IMR-90 (cell line): ENCODE measurements around the gene PPP1R3E. TPM values are rescaled to one million over a fixed set of nuclear protein-coding genes. Genes with fewer than 3 reads are reported as not detected.

Experiments
- ATAC-seq: fragments of 200-7000 bp; cut with Tn5 transposase; 2 replicates; pipeline ENCODE4 v1.9.1; 2020; ENCODE audit warnings: low read depth, mild to moderate bottlenecking, moderate library complexity
- BruUV-seq: library from RNA; stranded (reverse); fragments of 400-500 nt; replicated peaks from 2 replicates; lab custom pipeline; 2021; lab: Mats Ljungman, UMichigan
- CTCF ChIA-PET: fragments of 300-600 bp; formaldehyde crosslinking; extraction: SDS; loops from one replicate; lab custom pipeline; 2021; ENCODE audit warnings: antibody characterized with exemption; lab: Yijun Ruan, JAX
- POLR2A ChIA-PET: fragments of 300-600 bp; sonication (Branson Sonifier 250); formaldehyde crosslinking; loops from one replicate; lab custom pipeline; 2022; ENCODE audit warnings: antibody characterized with exemption; ENCODE audit not compliant: unreplicated experiment; lab: Charles Lee
- DNase-seq: peaks from one replicate; pipeline ENCODE4 v3.0.0; 2013
- H2AFZ ChIP-seq: replicated peaks from 2 replicates; pipeline ENCODE3; 2013; ENCODE audit warnings: low read length, mild to moderate bottlenecking; ENCODE audit not compliant: poor library complexity
- H2AK5ac ChIP-seq: 2 replicates; pipeline ENCODE4 v1.6.1; 2013; ENCODE audit warnings: low read depth, low read length, inconsistent platforms
- H2AK9ac ChIP-seq: replicated peaks from 2 replicates; pipeline ENCODE3; 2013; ENCODE audit warnings: mild to moderate bottlenecking, low read depth, low read length, moderate library complexity; ENCODE audit not compliant: poor library complexity
- H2BK120ac ChIP-seq: 2 replicates; pipeline ENCODE4 v1.6.1; 2013; ENCODE audit warnings: low read depth, low read length, inconsistent platforms
- H2BK15ac ChIP-seq: 3 replicates; pipeline ENCODE4 v1.6.1; 2013; ENCODE audit warnings: low read depth, low read length, inconsistent platforms
- H2BK20ac ChIP-seq: 2 replicates; pipeline ENCODE4 v1.6.1; 2013; ENCODE audit warnings: low read depth, mild to moderate bottlenecking, inconsistent platforms, low read length, moderate library complexity
- H2BK5ac ChIP-seq: 2 replicates; pipeline ENCODE4 v1.6.1; 2013; ENCODE audit warnings: mild to moderate bottlenecking, low read depth, low read length, inconsistent platforms; ENCODE audit not compliant: poor library complexity, severe bottlenecking
- H3K14ac ChIP-seq: replicated peaks from 2 replicates; pipeline ENCODE4 v1.6.1; 2013; ENCODE audit warnings: low read depth, low read length, inconsistent platforms
- H3K18ac ChIP-seq: 2 replicates; pipeline ENCODE4 v1.6.1; 2013; ENCODE audit warnings: low read depth, low read length, control low read depth
- H3K23ac ChIP-seq: 2 replicates; pipeline ENCODE4 v1.6.1; 2013; ENCODE audit warnings: low read depth, low read length, inconsistent platforms
- H3K27ac ChIP-seq: 2 replicates; pipeline ENCODE4 v1.5.1; 2013; ENCODE audit warnings: mild to moderate bottlenecking, control low read depth, low read length; ENCODE audit not compliant: insufficient read depth
- H3K27me3 ChIP-seq: 2 replicates; pipeline ENCODE4 v1.6.1; 2013; ENCODE audit warnings: low read length; ENCODE audit not compliant: control insufficient read depth, insufficient read depth
- H3K36me3 ChIP-seq: 2 replicates; pipeline ENCODE4 v1.6.1; 2013; ENCODE audit warnings: low read length, mixed read lengths; ENCODE audit not compliant: control insufficient read depth, insufficient read depth
- H3K4ac ChIP-seq: 2 replicates; pipeline ENCODE4 v1.6.1; 2013; ENCODE audit warnings: low read depth, low read length, inconsistent platforms
- H3K4me1 ChIP-seq: 2 replicates; pipeline ENCODE4 v1.6.1; 2013; ENCODE audit warnings: low read length, mixed read lengths; ENCODE audit not compliant: control insufficient read depth, insufficient read depth
- H3K4me2 ChIP-seq: 2 replicates; pipeline ENCODE4 v1.6.1; 2013; ENCODE audit warnings: low read depth, mild to moderate bottlenecking, control low read depth, low read length, moderate library complexity
- H3K4me3 ChIP-seq: 2 replicates; pipeline ENCODE4 v1.5.1; 2013; ENCODE audit warnings: low read depth, mild to moderate bottlenecking, control low read depth, low read length, moderate library complexity; ENCODE audit not compliant: insufficient read depth
- H3K56ac ChIP-seq: 2 replicates; pipeline ENCODE4 v1.6.1; 2013; ENCODE audit warnings: low read length, inconsistent platforms; ENCODE audit not compliant: insufficient read depth; ENCODE audit errors: extremely low read depth
- H3K79me1 ChIP-seq, 2 experiments: 2 replicates each; pipeline ENCODE4 v1.6.1; 2013; ENCODE audit warnings: low read length in 2 of 2, inconsistent platforms in 1 of 2, low read depth in 1 of 2
- H3K9ac ChIP-seq: 2 replicates; pipeline ENCODE4 v1.6.1; 2013; ENCODE audit warnings: low read depth, low read length, control low read depth
- H3K9me1 ChIP-seq: 2 replicates; pipeline ENCODE4 v1.6.1; 2013; ENCODE audit warnings: low read length, inconsistent platforms; ENCODE audit not compliant: insufficient read depth
- H3K9me3 ChIP-seq: 2 replicates; pipeline ENCODE4 v1.6.1; 2013; ENCODE audit warnings: low read length; ENCODE audit not compliant: control insufficient read depth, insufficient read depth
- H4K20me1 ChIP-seq: 2 replicates; pipeline ENCODE4 v1.6.1; 2013; ENCODE audit warnings: low read length, inconsistent platforms; ENCODE audit not compliant: insufficient read depth
- H4K5ac ChIP-seq: 2 replicates; pipeline ENCODE4 v1.6.1; 2013; ENCODE audit warnings: mild to moderate bottlenecking, low read depth, low read length, control low read depth
- H4K8ac ChIP-seq, 2 experiments: 2 replicates each; pipeline ENCODE4 v1.6.1; 2013; ENCODE audit warnings: low read depth in 2 of 2, low read length in 2 of 2, control low read depth in 1 of 2, inconsistent platforms in 1 of 2
- H4K91ac ChIP-seq: 2 replicates; pipeline ENCODE4 v1.6.1; 2013; ENCODE audit warnings: low read depth, low read length, inconsistent platforms; ENCODE audit not compliant: insufficient read depth
- BHLHE40 ChIP-seq: fragments of 150-350 bp; IDR thresholded peaks from 2 replicates; pipeline ENCODE4 v1.6.1; 2016; ENCODE audit warnings: mild to moderate bottlenecking, low read depth, low read length
- CHD1 ChIP-seq: IDR thresholded peaks from 2 replicates; pipeline ENCODE4 v1.6.1; 2012; ENCODE audit warnings: low read depth, low read length, improper control_type of control experiment
- FOS ChIP-seq: fragments of 150-350 bp; IDR thresholded peaks from 2 replicates; pipeline ENCODE4 v1.6.1; 2016; ENCODE audit warnings: low read depth, low read length
- NFE2L2 ChIP-seq: fragments of 150-350 bp; IDR thresholded peaks from 2 replicates; pipeline ENCODE4 v1.6.1; 2016; ENCODE audit warnings: low read depth, mild to moderate bottlenecking, low read length
- POLR2A ChIP-seq: IDR thresholded peaks from 2 replicates; pipeline ENCODE4 v1.6.1; 2012; ENCODE audit warnings: mild to moderate bottlenecking, low read depth, low read length
- RAD21 ChIP-seq: IDR thresholded peaks from 2 replicates; pipeline ENCODE4 v1.6.1; 2012; ENCODE audit warnings: low read length, improper control_type of control experiment
- RCOR1 ChIP-seq: IDR thresholded peaks from 2 replicates; pipeline ENCODE4 v1.6.1; 2012; ENCODE audit warnings: mild to moderate bottlenecking, low read length, improper control_type of control experiment; ENCODE audit not compliant: insufficient replicate concordance
- WGBS, 2 experiments: methylation state at CpG; one replicate each; pipeline versions ENCODE4 v1.1.5 to v1.1.7; 2013; ENCODE audit warnings: missing lambda C conversion rate in 2 of 2; ENCODE audit not compliant: insufficient read length in 1 of 2; ENCODE audit errors: extremely low coverage in 2 of 2; 5-methylcytosine and 5-hydroxymethylcytosine counted together
- dilution Hi-C: fragments of 300-500 bp; cut with HindIII; formaldehyde crosslinking; loops from one replicate; pipeline ENCODE4 v1.14.3; 2018; ENCODE audit warnings: low sequenced_read_pairs; ENCODE audit not compliant: unreplicated experiment
- in situ Hi-C: fragments of 300-500 bp; cut with MboI; formaldehyde crosslinking; loops from 3 replicates; pipeline ENCODE4 v1.14.3; 2019; ENCODE audit warnings: low sequenced_read_pairs, inconsistent platforms, mixed read lengths
- intact Hi-C: fragments of 100-400 bp; cut with micrococcal nuclease; formaldehyde crosslinking; loops from 2 replicates; pipeline ENCODE4 v1.10.0; 2022
- polyA plus RNA-seq, 3 experiments: library from polyadenylated mRNA; depleted of rRNA; stranded (reverse); fragments of >200 nt; gene quantifications; 2 replicates each; pipeline ENCODE4 v1.2.3, GENCODE V29; 2012; ENCODE audit warnings: low replicate concordance in 1 of 3
- total RNA-seq: library from RNA; depleted of rRNA; stranded (reverse); fragments of >200 nt; gene quantifications from 2 replicates; pipeline ENCODE4 v1.2.3, GENCODE V29; 2012

PPP1R3E gene
- total and polyA plus RNA-seq, 2 of the 4 experiments (the other 2 are of a cell fraction): 1.3 to 3.5 TPM

DNA sequence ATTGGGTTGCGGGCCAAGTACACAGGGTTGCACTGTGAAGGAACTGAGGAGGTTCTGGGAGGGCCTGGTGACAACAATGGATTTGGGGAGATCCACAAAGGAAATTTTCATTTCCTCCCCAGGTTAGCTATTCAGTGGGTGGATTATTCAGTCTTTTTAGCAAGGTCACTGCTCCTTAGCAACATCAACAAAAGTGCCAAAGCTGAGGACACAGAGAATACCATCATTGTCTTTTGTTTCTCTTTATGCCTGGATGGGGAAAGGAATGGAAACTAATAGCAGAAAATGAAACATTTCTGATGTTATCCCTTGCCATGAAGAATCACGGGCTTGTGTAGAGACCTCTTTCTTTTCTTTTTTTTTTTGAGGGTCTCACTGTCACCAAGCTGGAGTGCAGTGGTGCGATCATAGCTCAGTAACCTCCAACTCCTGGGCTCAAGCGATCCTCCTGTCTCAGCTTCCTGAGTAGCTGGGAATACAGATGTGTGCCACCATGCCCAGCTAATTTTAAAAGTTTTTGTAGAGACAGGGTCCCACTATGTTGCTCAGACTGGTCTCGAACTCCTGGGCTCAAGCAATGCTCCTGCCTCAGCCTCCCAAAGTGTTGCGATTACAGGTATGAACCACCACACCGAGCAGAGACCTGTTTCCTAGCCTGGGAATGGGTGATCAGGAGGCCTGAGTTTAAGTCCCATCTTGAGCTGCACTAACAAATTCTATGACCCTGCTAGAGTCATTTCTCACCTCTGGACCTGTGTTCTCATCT, 6.5 kb downstream of the PPP1R3E start:
- H2BK120ac ChIP-seq: no peak overlapping the region
- H3K4ac ChIP-seq: no peak overlapping the region
- H2BK15ac ChIP-seq: no peak overlapping the region
- H3K9ac ChIP-seq: no peak overlapping the region
- TF ChIP-seq POLR2A (no peak), FOS (no peak), CHD1 (no peak), NFE2L2 (no peak), BHLHE40 (no peak), RAD21 (no peak), RCOR1 (no peak)
- peaks cover 3% of the 10 kb centered on the region; the same call in 1 of the 2 replicates for H3K27me3 ChIP-seq
- no peak overlapping the region for H4K91ac ChIP-seq
- intact Hi-C loops (loop anchor here (5.0 kb wide), 1 partner anchor 109 kb away; no protein-coding TSS in a partner anchor), in situ Hi-C loops (no loop called here), dilution Hi-C loops (no loop called here)
- no peak overlapping the region for H3K18ac ChIP-seq
- H3K14ac ChIP-seq: no peak overlapping the region
- H3K56ac ChIP-seq: no peak overlapping the region
- DNase-seq: no peak
- ChIA-PET CTCF (interaction anchor here (0.6 kb wide), 1 partner anchor 1038 kb away, joined by 3 read pairs; no protein-coding TSS in a partner anchor), POLR2A (no interaction called here)
- no peaks in the 10 kb centered on the region for H3K9me3 ChIP-seq
- no TSS peak for BruUV-seq
- peaks cover under 1% of the 10 kb centered on the region; the same call in 1 of the 2 replicates for H4K20me1 ChIP-seq
- no peak overlapping the region for H4K5ac ChIP-seq
- no peak overlapping the region for H2BK5ac ChIP-seq
- no peaks in the 10 kb centered on the region for H3K36me3 ChIP-seq
- no peak overlapping the region for H2AK5ac ChIP-seq
- H3K4me3 ChIP-seq: no peak overlapping the region
- H4K8ac ChIP-seq: no peak overlapping the region
- no peak overlapping the region for H3K23ac ChIP-seq
- WGBS, 2 experiments: 92% methylated on average over 4 of the region's 7 CpGs; no CpG with 5 or more reads in 1 of the 2 experiments
- H2BK20ac ChIP-seq: no peak overlapping the region
- H3K9me1 ChIP-seq: no peaks in the 10 kb centered on the region
- no peak overlapping the region for H2AK9ac ChIP-seq
- H2AFZ ChIP-seq: no peak overlapping the region
- peaks cover 7 to 12% of the 10 kb centered on the region in 2 experiments; a peak in 3 of 4 replicates for H3K79me1 ChIP-seq
- H3K4me2 ChIP-seq: no peak overlapping the region
- peaks cover 2% of the 10 kb centered on the region for H3K4me1 ChIP-seq
- no peak overlapping the region for H3K27ac ChIP-seq
- ATAC-seq: no peak
